HG03196 (cell line): Measurements from ENCODE around the gene TMED10.
"Not testable (repeated sequence)": the region's sequence is repeated elsewhere in the genome, so short reads cannot be mapped to it uniquely, and the experiment has no call there.

ENCODE experiments used
- ATAC-seq: cut with Tn5 transposase; IDR thresholded peaks from one replicate; pipeline ENCODE4 v1.9.1; 2021; ENCODE audit not compliant: unreplicated experiment

Gene TMED10

GRCh38 chr14:75191100-75191499 lies 14.7 kb upstream of the TMED10 start:
- ATAC-seq: no peak

- no peak for ATAC-seq
Observed at GRCh38 chr14:75190023-75190422, 13.6 kb upstream of the TMED10 start.

- no peak for ATAC-seq
Observed at GRCh38 chr14:75188520-75189268, 12.3 kb upstream of the TMED10 start.

DNA sequence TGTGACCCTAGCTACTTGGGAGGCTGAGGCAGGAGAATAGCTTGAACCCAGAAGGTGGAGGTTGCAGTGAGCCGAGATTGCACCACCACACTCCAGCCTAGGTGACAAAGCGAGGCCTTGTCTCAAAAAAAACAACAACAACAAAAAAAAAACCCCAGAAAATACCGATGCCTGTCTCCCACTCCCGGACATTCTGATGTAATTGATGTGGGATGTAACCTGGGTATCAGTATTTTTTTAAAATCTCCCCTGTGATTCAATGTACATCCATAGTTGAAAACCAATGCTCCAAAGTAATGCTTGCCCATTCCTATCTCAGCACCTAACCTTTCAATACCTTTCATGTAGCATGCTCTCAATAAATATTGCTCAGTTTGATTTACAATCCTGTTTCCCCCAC lies 11.7 kb upstream of the TMED10 start:
- ATAC-seq: no peak

GRCh38 chr14:75186953-75187352 lies 10.5 kb upstream of the TMED10 start:
- no peak for ATAC-seq

DNA sequence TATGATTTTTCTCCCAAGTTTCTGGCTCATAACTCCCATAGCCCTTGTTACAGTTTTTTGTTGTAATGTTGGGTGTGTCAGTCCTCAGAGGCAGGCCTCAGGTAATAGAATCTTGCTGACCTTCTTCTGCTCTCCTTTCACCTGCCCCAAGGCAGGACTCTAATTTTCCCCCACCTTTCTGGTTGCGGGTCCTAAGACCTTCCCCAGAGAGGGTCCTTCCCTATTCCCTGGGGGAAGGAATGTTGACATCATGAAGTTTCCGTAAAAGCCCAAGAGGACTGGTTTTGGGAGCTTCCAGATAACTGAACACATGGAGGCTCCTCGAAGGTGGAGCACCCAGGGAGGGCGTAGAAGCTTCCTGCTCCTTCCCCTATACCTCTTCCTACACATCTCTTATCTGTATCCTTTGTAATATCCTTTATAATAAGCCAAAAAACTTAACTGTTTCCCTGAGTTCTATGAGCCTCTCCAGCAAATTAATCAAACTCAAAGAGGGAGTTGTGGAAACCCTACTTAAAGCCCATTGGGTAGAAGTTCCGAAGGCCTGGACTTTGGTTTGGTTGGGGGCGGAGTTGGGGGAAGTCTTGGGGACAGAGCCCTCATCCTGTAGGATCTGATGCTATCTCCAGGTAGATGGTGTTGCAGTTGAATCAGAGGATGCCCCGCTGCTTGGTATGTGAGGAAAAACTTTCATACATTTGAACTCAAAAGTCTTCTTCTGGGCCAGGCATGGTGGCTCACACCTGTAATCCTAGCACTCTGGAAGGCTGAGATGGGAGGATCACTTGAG lies 9.0 kb upstream of the TMED10 start:
- ATAC-seq: no peak

DNA sequence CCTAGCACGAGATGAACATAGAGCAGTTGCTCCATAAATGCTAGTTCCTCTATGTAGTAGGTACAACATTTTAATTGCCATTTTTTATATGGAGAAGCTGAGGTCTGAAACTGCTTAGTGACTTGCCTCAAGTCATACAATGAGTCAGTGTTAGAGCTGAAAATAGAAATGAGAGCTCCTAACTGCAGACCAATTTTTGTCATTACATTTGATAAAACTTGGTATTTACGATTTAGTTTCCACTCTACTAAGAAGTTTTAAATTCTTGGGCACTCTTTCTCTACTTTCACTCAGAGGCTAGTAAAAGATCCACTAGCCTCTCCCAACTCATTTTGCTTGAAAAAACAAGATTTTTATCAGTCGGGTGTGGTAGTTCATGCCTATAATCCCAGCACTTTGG lies 8.1 kb upstream of the TMED10 start:
- ATAC-seq: no peak

DNA sequence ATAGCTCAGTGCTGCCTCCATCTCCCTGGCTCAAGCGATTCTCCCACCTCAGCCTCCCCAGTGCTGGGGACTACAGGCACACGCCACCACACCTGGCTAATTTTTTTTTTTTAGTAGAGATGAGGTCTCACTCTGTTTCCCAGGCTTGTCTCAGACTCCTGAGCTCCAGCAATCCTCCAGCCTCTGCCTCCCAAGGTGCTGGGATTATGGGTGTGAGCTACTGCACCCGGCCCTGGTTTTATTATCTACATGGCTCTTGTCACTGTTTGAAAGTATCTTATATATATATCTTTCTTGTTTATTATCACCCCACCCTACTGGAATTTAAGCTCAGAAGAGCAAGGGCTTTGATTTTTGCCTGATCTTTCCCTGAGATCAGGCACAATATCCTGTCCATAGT lies 7.6 kb upstream of the TMED10 start:
- ATAC-seq: no peak

GRCh38 chr14:75183225-75183624 lies 6.8 kb upstream of the TMED10 start:
- no peak for ATAC-seq

DNA sequence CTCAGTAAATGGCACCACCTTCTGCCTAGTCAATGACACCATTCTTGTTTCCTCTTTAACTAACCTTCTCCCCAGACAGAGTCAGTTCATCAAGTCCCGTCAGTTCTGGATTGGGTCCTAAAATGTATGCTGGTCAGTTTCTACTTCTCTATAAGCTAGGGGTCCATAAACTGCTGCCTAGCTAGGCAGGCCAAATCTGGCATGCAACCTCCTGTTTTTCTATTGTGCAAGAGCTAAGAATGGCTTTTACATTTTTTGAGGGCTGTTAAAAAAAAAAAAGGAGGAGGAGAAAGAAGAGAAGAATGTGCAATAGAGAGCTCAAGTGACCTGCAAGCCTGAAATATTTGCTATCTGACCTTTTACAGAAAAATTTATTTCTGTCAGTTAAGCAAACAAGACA lies 6.4 kb upstream of the TMED10 start:
- ATAC-seq: no peak

DNA sequence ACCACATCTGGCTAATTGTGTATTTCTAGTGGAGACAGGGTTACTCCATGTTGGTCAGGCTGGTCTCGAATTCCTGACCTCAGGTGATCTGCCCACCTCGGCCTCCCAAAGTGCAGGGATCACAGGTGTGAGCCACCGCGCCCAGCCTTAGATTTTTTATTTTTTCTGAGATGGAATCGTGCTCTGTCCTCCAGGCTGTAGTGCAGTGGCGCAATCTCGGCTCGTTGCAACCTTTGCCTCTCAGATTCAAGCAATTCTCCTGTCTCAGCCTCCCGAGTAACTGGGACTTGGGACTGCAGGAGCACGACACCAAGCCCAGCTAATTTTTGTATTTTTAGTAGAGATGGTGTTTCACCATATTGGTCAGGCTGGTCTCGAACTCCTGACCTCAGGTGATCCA lies 5.8 kb upstream of the TMED10 start:
- ATAC-seq: not testable (repeated sequence)

DNA sequence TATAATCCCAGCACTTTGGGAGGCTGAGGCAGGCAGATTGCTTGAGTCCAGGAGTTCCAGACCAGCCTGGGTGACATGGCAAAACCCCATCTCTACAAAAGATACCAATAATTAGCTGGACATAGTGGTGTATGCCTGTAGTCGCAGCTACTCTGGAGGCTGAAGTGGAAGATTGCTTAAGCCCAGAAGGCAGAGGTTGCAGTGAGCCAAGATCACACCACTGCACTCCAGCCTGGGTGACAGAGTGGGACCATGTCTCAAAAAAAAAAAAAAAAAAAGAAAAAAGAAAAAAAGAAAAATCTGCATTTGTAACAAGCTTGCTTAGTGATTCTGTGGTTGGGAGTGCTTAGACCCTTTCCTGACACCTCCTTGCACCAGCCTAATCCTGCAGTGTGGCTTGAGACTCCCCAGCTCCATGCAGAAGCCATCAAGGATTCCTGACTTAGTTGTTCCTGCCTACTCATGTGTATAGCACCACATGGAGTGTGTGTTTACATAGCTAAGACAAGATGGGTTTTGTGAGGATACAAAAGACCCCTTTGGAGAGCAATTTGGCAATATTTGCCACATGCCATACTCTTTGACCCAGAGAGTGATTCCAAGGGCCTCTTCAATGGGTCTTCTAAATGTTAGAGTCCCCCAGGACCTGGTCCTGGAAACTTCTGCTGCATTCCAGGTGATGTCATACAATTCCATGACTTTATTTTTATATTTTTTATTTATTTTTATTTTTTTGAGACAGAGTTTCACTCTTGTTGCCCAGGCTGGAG lies 5.1 kb upstream of the TMED10 start:
- no peak for ATAC-seq

DNA sequence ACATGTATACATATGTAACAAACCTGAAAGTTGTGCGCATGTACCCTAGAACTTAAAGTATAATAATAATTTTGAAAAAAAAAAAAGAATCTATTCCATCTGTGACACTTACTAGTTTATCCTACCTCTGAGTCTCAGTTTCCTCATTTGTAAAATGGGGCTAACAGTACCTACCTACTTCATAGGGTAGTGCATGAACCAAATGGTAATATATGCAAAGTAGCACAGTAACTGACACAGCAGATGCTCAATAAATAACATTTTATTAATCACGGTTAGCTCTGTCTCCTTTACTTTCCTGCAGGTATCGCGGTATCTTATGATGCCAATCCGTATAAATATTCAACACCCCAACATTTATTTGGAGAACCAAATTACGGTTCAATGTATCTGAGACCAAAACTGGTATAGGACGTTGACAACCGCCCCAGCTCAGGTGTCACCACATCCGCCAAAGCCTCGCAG lies 703 bp downstream of the TMED10 start:
- ATAC-seq: no peak

GRCh38 chr14:75174066-75174465 lies 2.3 kb downstream of the TMED10 start:
- ATAC-seq: no peak

GRCh38 chr14:75170772-75171171 lies 5.6 kb downstream of the TMED10 start:
- no peak for ATAC-seq

DNA sequence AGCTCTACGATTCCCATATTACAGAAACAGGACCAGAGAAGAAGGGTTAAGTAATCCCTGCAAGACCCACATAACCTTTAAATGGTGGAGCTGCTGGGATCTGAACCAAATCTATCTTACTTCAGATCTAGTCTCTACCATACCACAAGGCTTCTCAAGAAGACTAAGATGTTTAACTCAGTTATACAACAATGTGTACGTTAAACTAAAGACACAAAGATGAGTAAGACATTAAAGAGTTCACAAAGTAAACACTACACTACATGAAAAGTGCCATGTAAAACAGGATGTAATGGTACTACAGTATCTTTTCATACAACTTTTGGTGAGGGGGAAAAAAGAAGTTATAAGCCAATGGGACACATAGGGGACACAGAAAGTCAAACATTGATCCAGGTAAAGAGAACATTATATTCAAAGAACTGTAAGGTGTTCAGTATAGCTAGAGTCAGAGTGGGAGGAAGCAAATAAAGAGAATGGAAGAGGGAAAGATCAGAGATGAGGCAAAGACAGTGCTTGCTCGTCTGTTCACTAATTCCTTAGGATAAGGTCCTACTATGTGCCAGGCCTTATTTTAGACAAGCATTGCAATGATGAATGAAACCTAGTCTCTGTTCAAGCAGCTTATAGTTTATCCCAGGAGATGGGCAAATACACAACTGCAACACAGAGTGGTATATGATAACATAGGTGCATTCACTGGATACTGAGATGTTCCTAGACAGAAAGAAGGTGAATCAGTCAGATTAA lies 7.7 kb downstream of the TMED10 start:
- ATAC-seq: no peak

- ATAC-seq: no peak
Observed at GRCh38 chr14:75167325-75167724, 9.1 kb downstream of the TMED10 start.

DNA sequence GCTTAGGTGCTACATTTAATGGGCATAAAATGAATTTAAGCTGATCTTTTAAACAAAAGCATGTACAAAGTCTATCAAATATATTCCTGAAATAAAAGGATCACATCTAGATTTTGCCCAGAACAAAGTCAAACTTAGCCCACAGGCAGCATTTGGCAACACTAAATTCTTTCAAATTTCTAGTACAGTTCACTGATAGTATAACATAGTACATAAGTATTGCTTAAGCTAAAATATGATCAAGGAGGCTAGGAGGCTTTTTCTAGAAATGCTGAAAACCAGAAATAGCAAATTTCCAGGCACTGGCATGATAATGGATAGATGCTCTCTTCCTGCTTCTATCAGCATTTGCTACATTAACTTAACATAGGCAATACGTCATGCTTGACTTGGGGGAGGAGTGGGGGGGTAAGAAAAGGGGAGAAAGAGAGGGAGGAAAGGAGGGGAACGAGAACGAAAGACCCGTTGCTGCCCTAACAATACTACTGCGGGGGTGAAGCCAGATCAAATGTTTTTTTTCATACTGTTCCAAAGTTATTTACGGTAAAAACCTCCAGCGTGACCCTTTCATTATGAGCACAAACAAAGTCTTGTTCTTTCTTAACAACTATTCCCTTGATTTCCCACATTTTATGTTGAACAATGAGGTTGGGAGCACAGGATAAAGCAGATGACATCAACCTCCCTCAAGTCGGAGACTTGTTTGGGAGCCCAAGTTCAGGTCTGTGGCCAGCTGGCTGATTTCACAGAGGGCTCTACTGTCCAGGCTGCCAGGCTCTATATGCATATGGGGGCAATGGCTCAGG lies 10.6 kb downstream of the TMED10 start:
- no peak for ATAC-seq

DNA sequence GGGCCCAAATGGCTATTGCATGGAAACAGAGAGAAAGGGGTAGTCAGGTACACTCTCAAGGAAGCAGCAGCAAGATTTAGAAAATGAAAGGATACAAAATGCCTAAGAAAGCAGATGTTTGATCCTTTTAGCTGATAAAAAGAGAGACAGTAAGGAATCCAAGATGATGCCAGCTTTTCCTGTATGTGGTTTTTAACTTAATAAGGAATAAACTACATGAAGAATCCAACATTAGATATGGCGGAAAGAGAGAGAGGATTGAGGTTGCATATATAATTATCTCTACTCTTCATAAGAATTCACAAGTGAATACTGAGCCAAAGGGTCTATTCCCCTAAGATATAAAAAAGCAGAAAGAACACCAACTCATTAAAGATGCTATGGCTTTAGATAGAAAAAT lies 11.6 kb downstream of the TMED10 start:
- no peak for ATAC-seq

DNA sequence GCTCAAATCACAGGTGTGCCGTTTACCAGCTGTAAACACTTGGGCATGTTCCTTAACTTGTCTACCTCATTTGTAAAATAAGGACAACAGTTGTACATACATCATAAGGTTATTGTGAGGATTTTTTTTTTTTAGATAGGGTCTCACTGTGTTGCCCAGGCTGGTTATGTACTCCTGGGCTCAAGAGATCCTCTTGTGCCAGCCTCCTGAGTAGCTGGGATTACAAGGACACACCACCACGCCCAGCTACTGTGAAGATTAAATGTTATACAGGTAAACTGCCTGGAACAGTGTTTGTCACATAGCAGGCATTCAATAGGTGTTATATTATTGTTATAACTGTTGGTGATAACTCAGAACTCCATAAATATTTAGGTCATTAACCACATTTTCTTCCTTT lies 12.7 kb downstream of the TMED10 start:
- ATAC-seq: no peak
